ENCODE results near the gene C2orf92.

DNA sequence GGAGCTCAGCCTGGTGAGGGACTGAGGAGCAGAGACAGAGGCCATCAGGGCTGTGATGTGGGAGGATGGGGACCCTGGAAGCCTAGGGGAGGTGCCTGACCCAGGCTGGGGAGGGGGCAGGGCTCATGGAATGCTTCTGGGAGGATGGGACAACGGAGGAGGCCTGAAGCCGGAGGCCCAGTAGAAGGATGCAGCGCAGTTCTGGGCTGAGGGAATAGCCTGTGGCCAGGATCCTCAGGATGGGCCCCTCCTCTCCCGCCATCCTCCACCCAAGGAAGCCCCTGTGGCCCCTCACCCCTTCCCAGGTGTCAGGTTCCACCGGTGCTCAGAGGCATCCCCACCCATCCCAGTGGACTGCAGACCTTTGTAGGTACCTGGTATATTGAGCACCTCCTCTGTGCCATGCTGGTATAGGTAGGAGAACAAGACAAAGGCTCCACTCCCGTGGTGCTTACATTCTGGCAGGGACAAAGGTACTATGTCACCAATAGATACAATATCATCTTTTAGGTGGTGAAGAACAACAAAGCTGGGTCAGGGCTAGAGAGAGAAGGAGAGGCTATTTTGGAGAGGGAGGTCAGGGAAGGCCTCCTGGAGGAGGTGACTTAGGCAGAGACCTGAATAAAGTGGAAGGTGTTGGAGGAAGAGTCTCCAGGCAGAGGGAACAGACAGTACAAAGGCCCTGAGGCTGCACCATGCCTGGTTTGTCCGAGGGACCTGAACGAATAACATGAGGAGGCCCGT is 46.6 kb downstream of the C2orf92 start:
- no peak for TF ChIP-seq CTCF (conservative IDR thresholded peaks at IDR 0.05)
- TF ChIP-seq EZH2 (IDR thresholded peaks at IDR 0.05; ENCODE audit: low read depth) = no peak
